Measurements from ENCODE around the gene SEZ6L2. TPM values are rescaled to one million over a fixed set of nuclear protein-coding genes. Genes with fewer than 3 reads are reported as not detected.

SEZ6L2 gene
- total RNA-seq = 7.1 and 17.9 TPM in 2 replicates

GRCh38 chr16:29899516-29900101, at the start of gene SEZ6L2:
TSS of gene SEZ6L2 (minus strand) at chr16:29899550. CDS start at chr16:29899019, 531 bp downstream.

GRCh38 chr16:29925781-29926710, 26.7 kb upstream of the SEZ6L2 start, which contains the start of gene KCTD13:
TSS of gene KCTD13 (minus strand) at chr16:29926226. CDS start at chr16:29926033, 193 bp downstream.

DNA sequence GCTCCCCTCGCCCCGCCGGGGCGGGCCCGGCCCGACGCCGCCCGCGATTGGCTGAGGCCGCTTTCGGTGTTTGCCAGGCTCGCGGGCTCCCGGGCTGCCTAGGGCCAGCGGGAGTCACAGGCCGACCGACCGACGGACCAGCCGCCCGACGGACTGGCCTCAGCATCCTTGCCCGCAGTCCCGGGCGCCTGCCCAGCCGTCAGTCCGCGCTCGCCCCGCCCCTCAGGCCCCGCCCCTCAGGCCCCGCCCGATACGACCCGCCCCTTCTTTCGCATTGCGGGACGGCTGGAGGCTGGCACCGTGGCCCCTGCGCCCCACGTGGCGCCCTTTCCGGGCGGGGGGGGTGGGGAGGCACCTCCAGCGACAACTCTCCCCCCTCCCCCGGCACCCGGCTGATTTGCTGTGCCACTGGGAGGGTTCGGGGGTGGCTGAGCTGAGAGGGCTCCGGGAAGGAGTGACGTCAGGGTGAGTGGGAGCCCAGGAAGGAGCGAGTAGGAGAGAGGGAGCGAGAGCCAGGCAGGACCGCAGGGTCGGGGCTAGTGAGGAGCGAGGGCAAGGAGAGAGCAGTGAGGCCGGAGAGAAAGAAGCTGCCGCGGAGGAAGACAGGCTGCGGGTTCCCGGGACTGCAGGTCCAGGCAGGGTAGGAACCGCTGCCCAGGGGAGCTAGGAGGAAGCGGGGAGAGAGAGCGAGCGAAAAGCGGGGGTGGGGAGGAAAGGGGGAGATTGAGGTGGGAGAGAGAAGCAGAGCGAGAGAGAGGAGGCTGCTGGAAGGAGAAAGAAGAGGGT, 945 bp upstream of the SEZ6L2 start, which contains the start of gene ASPHD1:
ASPHD1 (plus strand) TSS at position 387 of the 786 bp plus-strand sequence. CDS start 484 bp downstream, outside the sequence.

GRCh38 chr16:29862884-29863668, 36.3 kb downstream of the SEZ6L2 start, which contains the start of gene CDIPT:
TSS of gene CDIPT (minus strand) at chr16:29863226. CDS start at chr16:29862857, 369 bp downstream.

Other genes starting within 250 kb of the SEZ6L2 start
- gene SPN, start 236.3 kb downstream of the SEZ6L2 start, total RNA-seq = not detected in 2 replicates
- 219 and 276 TPM in 2 replicates for gene QPRT, start 220.4 kb downstream of the SEZ6L2 start, total RNA-seq
- gene C16orf54, start 153.6 kb downstream of the SEZ6L2 start, total RNA-seq = not detected in 2 replicates
- not detected in 2 replicates for gene ZG16, start 121.3 kb downstream of the SEZ6L2 start, total RNA-seq
- gene KIF22, start 108.8 kb downstream of the SEZ6L2 start, total RNA-seq = 64.2 and 82.5 TPM in 2 replicates
- gene MAZ, start 93.0 kb downstream of the SEZ6L2 start, total RNA-seq = 161 and 174 TPM in 2 replicates
- not detected in 2 replicates for gene PRRT2, start 87.4 kb downstream of the SEZ6L2 start, total RNA-seq
- gene PAGR1, start 83.4 kb downstream of the SEZ6L2 start, total RNA-seq = 32.1 and 32.6 TPM in 2 replicates
- gene MVP, start 79.1 kb downstream of the SEZ6L2 start, total RNA-seq = 367 and 369 TPM in 2 replicates
- 101 and 105 TPM in 2 replicates for gene CDIPT, start 36.3 kb downstream of the SEZ6L2 start, total RNA-seq
- gene ASPHD1, start 938 bp upstream of the SEZ6L2 start, total RNA-seq = 8.1 and 11.5 TPM in 2 replicates
- 6.1 and 9.7 TPM in 2 replicates for gene KCTD13, start 26.7 kb upstream of the SEZ6L2 start, total RNA-seq
- gene TMEM219, start 62.5 kb upstream of the SEZ6L2 start, total RNA-seq = 141 and 145 TPM in 2 replicates
- gene TAOK2, start 74.3 kb upstream of the SEZ6L2 start, total RNA-seq = 36.9 and 38.3 TPM in 2 replicates
- 12.1 and 13.8 TPM in 2 replicates for gene HIRIP3, start 96.1 kb upstream of the SEZ6L2 start, total RNA-seq
- gene INO80E, start 96.7 kb upstream of the SEZ6L2 start, total RNA-seq = 56.8 and 138 TPM in 2 replicates
- 0.53 TPM in 1 of 2 replicates, not detected in the other for gene DOC2A, start 111.5 kb upstream of the SEZ6L2 start, total RNA-seq
- not detected in 2 replicates for gene C16orf92, start 123.6 kb upstream of the SEZ6L2 start, total RNA-seq
- 1.2 TPM in 1 of 2 replicates, not detected in the other for gene TLCD3B, start 131.7 kb upstream of the SEZ6L2 start, total RNA-seq
- 1,681 and 1,789 TPM in 2 replicates for gene ALDOA, start 166.2 kb upstream of the SEZ6L2 start, total RNA-seq
- 141 and 176 TPM in 2 replicates for gene PPP4C, start 176.4 kb upstream of the SEZ6L2 start, total RNA-seq
- 0.35 and 0.86 TPM in 2 replicates for gene TBX6, start 192.4 kb upstream of the SEZ6L2 start, total RNA-seq
- gene YPEL3, start 196.7 kb upstream of the SEZ6L2 start, total RNA-seq = 17.9 and 28.3 TPM in 2 replicates
- 0.89 and 2.9 TPM in 2 replicates for gene GDPD3, start 214.0 kb upstream of the SEZ6L2 start, total RNA-seq
- 69.5 and 90.6 TPM in 2 replicates for gene MAPK3, start 223.7 kb upstream of the SEZ6L2 start, total RNA-seq